IMR-90 (cell line): Measurements from ENCODE around the gene KRT28. TPM values are rescaled to one million over a fixed set of nuclear protein-coding genes. Genes with fewer than 3 reads are reported as not detected.
"Not testable (repeated sequence)": the region's sequence is repeated elsewhere in the genome, so short reads cannot be mapped to it uniquely, and the experiment has no call there.

ENCODE experiments used
- ATAC-seq: fragments of 200-7000 bp; cut with Tn5 transposase; 2 replicates; pipeline ENCODE4 v1.9.1; 2020; ENCODE audit warnings: low read depth, mild to moderate bottlenecking, moderate library complexity
- BruUV-seq: library from RNA; stranded (reverse); fragments of 400-500 nt; replicated peaks from 2 replicates; lab custom pipeline; 2021; lab: Mats Ljungman, UMichigan
- CTCF ChIA-PET: fragments of 300-600 bp; formaldehyde crosslinking; extraction: SDS; loops from one replicate; lab custom pipeline; 2021; ENCODE audit warnings: antibody characterized with exemption; lab: Yijun Ruan, JAX
- POLR2A ChIA-PET: fragments of 300-600 bp; sonication (Branson Sonifier 250); formaldehyde crosslinking; loops from one replicate; lab custom pipeline; 2022; ENCODE audit warnings: antibody characterized with exemption; ENCODE audit not compliant: unreplicated experiment; lab: Charles Lee
- DNase-seq: peaks from one replicate; pipeline ENCODE4 v3.0.0; 2013
- H2AFZ ChIP-seq: replicated peaks from 2 replicates; pipeline ENCODE3; 2013; ENCODE audit warnings: low read length, mild to moderate bottlenecking; ENCODE audit not compliant: poor library complexity
- H2AK5ac ChIP-seq: 2 replicates; pipeline ENCODE4 v1.6.1; 2013; ENCODE audit warnings: low read depth, low read length, inconsistent platforms
- H2AK9ac ChIP-seq: replicated peaks from 2 replicates; pipeline ENCODE3; 2013; ENCODE audit warnings: mild to moderate bottlenecking, low read depth, low read length, moderate library complexity; ENCODE audit not compliant: poor library complexity
- H2BK120ac ChIP-seq: 2 replicates; pipeline ENCODE4 v1.6.1; 2013; ENCODE audit warnings: low read depth, low read length, inconsistent platforms
- H2BK15ac ChIP-seq: 3 replicates; pipeline ENCODE4 v1.6.1; 2013; ENCODE audit warnings: low read depth, low read length, inconsistent platforms
- H2BK20ac ChIP-seq: 2 replicates; pipeline ENCODE4 v1.6.1; 2013; ENCODE audit warnings: low read depth, mild to moderate bottlenecking, inconsistent platforms, low read length, moderate library complexity
- H2BK5ac ChIP-seq: 2 replicates; pipeline ENCODE4 v1.6.1; 2013; ENCODE audit warnings: mild to moderate bottlenecking, low read depth, low read length, inconsistent platforms; ENCODE audit not compliant: poor library complexity, severe bottlenecking
- H3K14ac ChIP-seq: replicated peaks from 2 replicates; pipeline ENCODE4 v1.6.1; 2013; ENCODE audit warnings: low read depth, low read length, inconsistent platforms
- H3K18ac ChIP-seq: 2 replicates; pipeline ENCODE4 v1.6.1; 2013; ENCODE audit warnings: low read depth, low read length, control low read depth
- H3K23ac ChIP-seq: 2 replicates; pipeline ENCODE4 v1.6.1; 2013; ENCODE audit warnings: low read depth, low read length, inconsistent platforms
- H3K27ac ChIP-seq: 2 replicates; pipeline ENCODE4 v1.5.1; 2013; ENCODE audit warnings: mild to moderate bottlenecking, control low read depth, low read length; ENCODE audit not compliant: insufficient read depth
- H3K27me3 ChIP-seq: 2 replicates; pipeline ENCODE4 v1.6.1; 2013; ENCODE audit warnings: low read length; ENCODE audit not compliant: control insufficient read depth, insufficient read depth
- H3K36me3 ChIP-seq: 2 replicates; pipeline ENCODE4 v1.6.1; 2013; ENCODE audit warnings: low read length, mixed read lengths; ENCODE audit not compliant: control insufficient read depth, insufficient read depth
- H3K4ac ChIP-seq: 2 replicates; pipeline ENCODE4 v1.6.1; 2013; ENCODE audit warnings: low read depth, low read length, inconsistent platforms
- H3K4me1 ChIP-seq: 2 replicates; pipeline ENCODE4 v1.6.1; 2013; ENCODE audit warnings: low read length, mixed read lengths; ENCODE audit not compliant: control insufficient read depth, insufficient read depth
- H3K4me2 ChIP-seq: 2 replicates; pipeline ENCODE4 v1.6.1; 2013; ENCODE audit warnings: low read depth, mild to moderate bottlenecking, control low read depth, low read length, moderate library complexity
- H3K4me3 ChIP-seq: 2 replicates; pipeline ENCODE4 v1.5.1; 2013; ENCODE audit warnings: low read depth, mild to moderate bottlenecking, control low read depth, low read length, moderate library complexity; ENCODE audit not compliant: insufficient read depth
- H3K56ac ChIP-seq: 2 replicates; pipeline ENCODE4 v1.6.1; 2013; ENCODE audit warnings: low read length, inconsistent platforms; ENCODE audit not compliant: insufficient read depth; ENCODE audit errors: extremely low read depth
- H3K79me1 ChIP-seq, 2 experiments: 2 replicates each; pipeline ENCODE4 v1.6.1; 2013; ENCODE audit warnings: low read length in 2 of 2, inconsistent platforms in 1 of 2, low read depth in 1 of 2
- H3K9ac ChIP-seq: 2 replicates; pipeline ENCODE4 v1.6.1; 2013; ENCODE audit warnings: low read depth, low read length, control low read depth
- H3K9me1 ChIP-seq: 2 replicates; pipeline ENCODE4 v1.6.1; 2013; ENCODE audit warnings: low read length, inconsistent platforms; ENCODE audit not compliant: insufficient read depth
- H3K9me3 ChIP-seq: 2 replicates; pipeline ENCODE4 v1.6.1; 2013; ENCODE audit warnings: low read length; ENCODE audit not compliant: control insufficient read depth, insufficient read depth
- H4K20me1 ChIP-seq: 2 replicates; pipeline ENCODE4 v1.6.1; 2013; ENCODE audit warnings: low read length, inconsistent platforms; ENCODE audit not compliant: insufficient read depth
- H4K5ac ChIP-seq: 2 replicates; pipeline ENCODE4 v1.6.1; 2013; ENCODE audit warnings: mild to moderate bottlenecking, low read depth, low read length, control low read depth
- H4K8ac ChIP-seq, 2 experiments: 2 replicates each; pipeline ENCODE4 v1.6.1; 2013; ENCODE audit warnings: low read depth in 2 of 2, low read length in 2 of 2, control low read depth in 1 of 2, inconsistent platforms in 1 of 2
- H4K91ac ChIP-seq: 2 replicates; pipeline ENCODE4 v1.6.1; 2013; ENCODE audit warnings: low read depth, low read length, inconsistent platforms; ENCODE audit not compliant: insufficient read depth
- WGBS, 2 experiments: methylation state at CpG; one replicate each; pipeline versions ENCODE4 v1.1.5 to v1.1.7; 2013; ENCODE audit warnings: missing lambda C conversion rate in 2 of 2; ENCODE audit not compliant: insufficient read length in 1 of 2; ENCODE audit errors: extremely low coverage in 2 of 2; 5-methylcytosine and 5-hydroxymethylcytosine counted together
- dilution Hi-C: fragments of 300-500 bp; cut with HindIII; formaldehyde crosslinking; loops from one replicate; pipeline ENCODE4 v1.14.3; 2018; ENCODE audit warnings: low sequenced_read_pairs; ENCODE audit not compliant: unreplicated experiment
- in situ Hi-C: fragments of 300-500 bp; cut with MboI; formaldehyde crosslinking; loops from 3 replicates; pipeline ENCODE4 v1.14.3; 2019; ENCODE audit warnings: low sequenced_read_pairs, inconsistent platforms, mixed read lengths
- intact Hi-C: fragments of 100-400 bp; cut with micrococcal nuclease; formaldehyde crosslinking; loops from 2 replicates; pipeline ENCODE4 v1.10.0; 2022
- polyA plus RNA-seq, 3 experiments: library from polyadenylated mRNA; depleted of rRNA; stranded (reverse); fragments of >200 nt; gene quantifications; 2 replicates each; pipeline ENCODE4 v1.2.3, GENCODE V29; 2012; ENCODE audit warnings: low replicate concordance in 1 of 3
- total RNA-seq: library from RNA; depleted of rRNA; stranded (reverse); fragments of >200 nt; gene quantifications from 2 replicates; pipeline ENCODE4 v1.2.3, GENCODE V29; 2012; rRNA removed

Gene KRT28
- total and polyA plus RNA-seq, 2 of the 4 experiments (the other 2 are of a cell fraction) = not detected

GRCh38 chr17:40748666-40749065 is 51.1 kb downstream of the KRT28 start:
- H2BK15ac ChIP-seq, intact Hi-C loops, H3K9me3 ChIP-seq, H4K8ac ChIP-seq, H3K9ac ChIP-seq, H3K14ac ChIP-seq, H2BK120ac ChIP-seq, H3K4ac ChIP-seq, H3K4me3 ChIP-seq, H3K56ac ChIP-seq, BruUV-seq, H3K4me2 ChIP-seq, H3K18ac ChIP-seq, DNase-seq, ATAC-seq, dilution Hi-C loops, H3K79me1 ChIP-seq, H3K9me1 ChIP-seq, H2AK9ac ChIP-seq, CTCF ChIA-PET, H2BK5ac ChIP-seq, H3K27ac ChIP-seq, H3K4me1 ChIP-seq, in situ Hi-C loops, H2BK20ac ChIP-seq, H3K23ac ChIP-seq, H4K20me1 ChIP-seq, H4K91ac ChIP-seq, H3K36me3 ChIP-seq, H2AK5ac ChIP-seq, POLR2A ChIA-PET, H4K5ac ChIP-seq, H2AFZ ChIP-seq: not testable (repeated sequence)
- whole genome bisulfite sequencing, 2 experiments = no CpG with 5 or more reads among the region's 1 CpG
- peaks cover 22% of the 10 kb centered on the region for H3K27me3 ChIP-seq

Other genes with a start within 250 kb of the KRT28 start
- gene CCR7, start 234.5 kb downstream of the KRT28 start, total RNA-seq = 0.28 and 0.36 TPM in 2 replicates
- 0.14 and 0.22 TPM in 2 replicates for gene CCR7, start 234.5 kb downstream of the KRT28 start, polyA plus RNA-seq (2012; rRNA removed)
- 119 and 169 TPM in 2 replicates for gene SMARCE1, start 152.1 kb downstream of the KRT28 start, total RNA-seq
- 62.4 and 66.2 TPM in 2 replicates for gene SMARCE1, start 152.1 kb downstream of the KRT28 start, polyA plus RNA-seq (2012; rRNA removed)
- not detected in 2 replicates for gene KRT222, start 134.8 kb downstream of the KRT28 start, total RNA-seq
- not detected in 2 replicates for gene KRT222, start 134.8 kb downstream of the KRT28 start, polyA plus RNA-seq (2012; rRNA removed)
- gene KRT24, start 96.2 kb downstream of the KRT28 start, total RNA-seq = not detected in 2 replicates
- gene KRT24, start 96.2 kb downstream of the KRT28 start, polyA plus RNA-seq (2012; rRNA removed) = not detected in 2 replicates
- gene KRT25, start 44.6 kb downstream of the KRT28 start, total RNA-seq = not detected in 2 replicates
- not detected in 2 replicates for gene KRT25, start 44.6 kb downstream of the KRT28 start, polyA plus RNA-seq (2012; rRNA removed)
- not detected in 2 replicates for gene KRT26, start 27.8 kb downstream of the KRT28 start, total RNA-seq
- gene KRT26, start 27.8 kb downstream of the KRT28 start, polyA plus RNA-seq (2012; rRNA removed) = not detected in 2 replicates
- gene KRT27, start 17.4 kb downstream of the KRT28 start, total RNA-seq = not detected in 2 replicates
- not detected in 2 replicates for gene KRT27, start 17.4 kb downstream of the KRT28 start, polyA plus RNA-seq (2012; rRNA removed)
- 0.18 and 1.1 TPM in 2 replicates for gene KRT10, start 22.7 kb upstream of the KRT28 start, total RNA-seq
- gene KRT10, start 22.7 kb upstream of the KRT28 start, polyA plus RNA-seq (2012; rRNA removed) = 18.3 and 18.5 TPM in 2 replicates
- gene KRT12, start 67.3 kb upstream of the KRT28 start, total RNA-seq = not detected in 2 replicates
- not detected in 2 replicates for gene KRT12, start 67.3 kb upstream of the KRT28 start, polyA plus RNA-seq (2012; rRNA removed)
- gene KRT20, start 85.3 kb upstream of the KRT28 start, total RNA-seq = not detected in 2 replicates
- gene KRT20, start 85.3 kb upstream of the KRT28 start, polyA plus RNA-seq (2012; rRNA removed) = not detected in 2 replicates
- 0.28 and 0.36 TPM in 2 replicates for gene KRT23, start 137.7 kb upstream of the KRT28 start, total RNA-seq
- 0.32 and 0.39 TPM in 2 replicates for gene KRT23, start 137.7 kb upstream of the KRT28 start, polyA plus RNA-seq (2012; rRNA removed)
- gene KRT39, start 167.0 kb upstream of the KRT28 start, total RNA-seq = not detected in 2 replicates
- 0.15 TPM in 1 of 2 replicates, not detected in the other for gene KRT39, start 167.0 kb upstream of the KRT28 start, polyA plus RNA-seq (2012; rRNA removed)
- not detected in 2 replicates for gene KRT40, start 184.4 kb upstream of the KRT28 start, total RNA-seq
- gene KRT40, start 184.4 kb upstream of the KRT28 start, polyA plus RNA-seq (2012; rRNA removed) = not detected in 2 replicates
- not detected in 2 replicates for gene KRTAP3-3, start 194.2 kb upstream of the KRT28 start, total RNA-seq
- not detected in 2 replicates for gene KRTAP3-3, start 194.2 kb upstream of the KRT28 start, polyA plus RNA-seq (2012; rRNA removed)
- not detected in 2 replicates for gene KRTAP3-2, start 199.9 kb upstream of the KRT28 start, total RNA-seq
- gene KRTAP3-2, start 199.9 kb upstream of the KRT28 start, polyA plus RNA-seq (2012; rRNA removed) = not detected in 2 replicates
- gene KRTAP3-1, start 209.2 kb upstream of the KRT28 start, total RNA-seq = not detected in 2 replicates
- not detected in 2 replicates for gene KRTAP3-1, start 209.2 kb upstream of the KRT28 start, polyA plus RNA-seq (2012; rRNA removed)
- 33.1 and 34.8 TPM in 2 replicates for gene KRTAP1-5, start 227.2 kb upstream of the KRT28 start, total RNA-seq
- 27.0 and 35.9 TPM in 2 replicates for gene KRTAP1-5, start 227.2 kb upstream of the KRT28 start, polyA plus RNA-seq (2012; rRNA removed)
- not detected in 2 replicates for gene KRTAP1-4, start 230.2 kb upstream of the KRT28 start, total RNA-seq
- not detected in 2 replicates for gene KRTAP1-4, start 230.2 kb upstream of the KRT28 start, polyA plus RNA-seq (2012; rRNA removed)
- gene KRTAP1-3, start 234.9 kb upstream of the KRT28 start, total RNA-seq = not detected in 2 replicates
- gene KRTAP1-3, start 234.9 kb upstream of the KRT28 start, polyA plus RNA-seq (2012; rRNA removed) = not detected in 2 replicates
- gene KRTAP1-1, start 241.5 kb upstream of the KRT28 start, total RNA-seq = 0.83 and 0.90 TPM in 2 replicates
- gene KRTAP1-1, start 241.5 kb upstream of the KRT28 start, polyA plus RNA-seq (2012; rRNA removed) = 1.2 and 1.5 TPM in 2 replicates
- gene KRTAP2-1, start 247.4 kb upstream of the KRT28 start, total RNA-seq = not detected in 2 replicates
- gene KRTAP2-1, start 247.4 kb upstream of the KRT28 start, polyA plus RNA-seq (2012; rRNA removed) = not detected in 2 replicates